Activated naive CD4-positive, alpha-beta T cell treated with anti-CD3 and anti-CD28 coated beads for 36 hours (primary cell): ENCODE results near the gene HIP1R. TPM values are rescaled to one million over a fixed set of nuclear protein-coding genes. Genes with fewer than 3 reads are reported as not detected.
A peak's percentile ranks its signal among the peaks of the same experiment; 100 is the strongest.

ENCODE experiments used
- CTCF ChIA-PET: fragments of 350-600 bp; sonication (Branson Sonifier 250); formaldehyde crosslinking; loops from one replicate; lab custom pipeline; 2021; ENCODE audit warnings: antibody characterized with exemption; lab: Charles Lee
- DNase-seq: peaks from one replicate; pipeline ENCODE4 v3.0.0-alpha.2; 2020
- H3K27ac Mint-ChIP-seq: one replicate; pipeline ENCODE4 v1.8.0; 2021; ENCODE audit warnings: mild to moderate bottlenecking, mixed read lengths
- H3K27me3 Mint-ChIP-seq: one replicate; pipeline ENCODE4 v1.8.0; 2021; ENCODE audit warnings: low read depth, mixed read lengths
- H3K36me3 Mint-ChIP-seq: one replicate; pipeline ENCODE4 v1.8.0; 2021; ENCODE audit warnings: low read depth, mixed read lengths
- H3K4me1 Mint-ChIP-seq: one replicate; pipeline ENCODE4 v1.8.0; 2021; ENCODE audit warnings: low read depth, mixed read lengths
- H3K4me3 Mint-ChIP-seq: one replicate; pipeline ENCODE4 v1.8.0; 2021; ENCODE audit warnings: mild to moderate bottlenecking, moderate library complexity, mixed read lengths
- H3K9me3 Mint-ChIP-seq: one replicate; pipeline ENCODE4 v1.8.0; 2021; ENCODE audit warnings: mixed read lengths
- intact Hi-C: fragments of 100-400 bp; cut with micrococcal nuclease; formaldehyde crosslinking; loops from one replicate; pipeline ENCODE4 v1.15.1; 2023
- total RNA-seq, 2 experiments: library from RNA; stranded (reverse); gene quantifications; one replicate each; pipeline ENCODE4 v1.2.3, GENCODE V29; 2021

HIP1R gene
- total RNA-seq, 2 experiments from 2014 or later = 18.5 to 21.2 TPM

- Mint-ChIP-seq H3K4me3 (no peak overlapping the region), H3K27me3 (no peaks in the 10 kb centered on the region), H3K27ac (no peak overlapping the region), H3K9me3 (no peaks in the 10 kb centered on the region), H3K36me3 (peaks cover 1% of the 10 kb centered on the region), H3K4me1 (peaks cover 4% of the 10 kb centered on the region)
- CTCF ChIA-PET = interaction anchor here (1.1 to 1.2 kb wide), 2 partner anchors 13 to 52 kb away, joined by 3 to 4 read pairs; no protein-coding TSS in a partner anchor
- no peak for DNase-seq
- intact Hi-C loops = no loop called here
These were observed 10.8 kb downstream of the HIP1R start for GRCh38 chr12:122845865-122846621.

- Mint-ChIP-seq H3K4me1 (peaks cover 2% of the 10 kb centered on the region), H3K9me3 (no peaks in the 10 kb centered on the region), H3K36me3 (peaks cover 1% of the 10 kb centered on the region), H3K4me3 (no peak overlapping the region), H3K27ac (no peak overlapping the region), H3K27me3 (no peaks in the 10 kb centered on the region)
- intact Hi-C loops = no loop called here
- DNase-seq = no peak
- CTCF ChIA-PET = interaction anchor here (1.1 to 1.2 kb wide), 2 partner anchors 13 to 53 kb away, joined by 3 to 4 read pairs; no protein-coding TSS in a partner anchor
These were observed 11.6 kb downstream of the HIP1R start for GRCh38 chr12:122846622-122847515.

- no peaks in the 10 kb centered on the region for H3K4me1 Mint-ChIP-seq
- peaks cover 1% of the 10 kb centered on the region for H3K36me3 Mint-ChIP-seq
- no peak overlapping the region for H3K4me3 Mint-ChIP-seq
- H3K27me3 Mint-ChIP-seq = no peaks in the 10 kb centered on the region
- CTCF ChIA-PET = interaction anchor here (1.3 kb wide), 1 partner anchor 105 kb away, joined by 3 read pairs; no protein-coding TSS in a partner anchor
- no peak for DNase-seq
- no peaks in the 10 kb centered on the region for H3K9me3 Mint-ChIP-seq
- no peak overlapping the region for H3K27ac Mint-ChIP-seq
- intact Hi-C loops = no loop called here
These were observed 12.2 kb downstream of the HIP1R start for GRCh38 chr12:122847516-122847836.

- no peak for DNase-seq
- H3K9me3 Mint-ChIP-seq = no peaks in the 10 kb centered on the region
- intact Hi-C loops = no loop called here
- no peaks in the 10 kb centered on the region for H3K27me3 Mint-ChIP-seq
- H3K4me3 Mint-ChIP-seq = no peak overlapping the region
- CTCF ChIA-PET = interaction anchor here (1.3 kb wide), 1 partner anchor 105 kb away, joined by 3 read pairs; no protein-coding TSS in a partner anchor
- H3K27ac Mint-ChIP-seq = no peak overlapping the region
- H3K4me1 Mint-ChIP-seq = no peaks in the 10 kb centered on the region
- peaks cover 1% of the 10 kb centered on the region for H3K36me3 Mint-ChIP-seq
These were observed 12.7 kb downstream of the HIP1R start for GRCh38 chr12:122847921-122848421.

- CTCF ChIA-PET = interaction anchor here (1.2 to 1.3 kb wide), 2 partner anchors 55 to 104 kb away, joined by 3 to 4 read pairs; no protein-coding TSS in a partner anchor
- no peak overlapping the region for H3K4me3 Mint-ChIP-seq
These were observed 13.5 kb downstream of the HIP1R start for GRCh38 chr12:122848471-122849351.

GRCh38 chr12:122849352-122850047 is 14.2 kb downstream of the HIP1R start:
- Mint-ChIP-seq H3K36me3 (peaks cover 1% of the 10 kb centered on the region), H3K4me3 (no peak overlapping the region), H3K4me1 (no peaks in the 10 kb centered on the region), H3K9me3 (no peaks in the 10 kb centered on the region), H3K27me3 (no peaks in the 10 kb centered on the region), H3K27ac (peak overlapping the region; percentile 56)
- no peak for DNase-seq
- CTCF ChIA-PET = interaction anchor here (0.5 to 1.2 kb wide), 3 partner anchors 56 to 169 kb away, joined by 3 to 4 read pairs (median 4); no protein-coding TSS in a partner anchor
- intact Hi-C loops = no loop called here

More at GRCh38 chr12:122848471-122849351, 13.5 kb downstream of the HIP1R start:
- H3K27ac Mint-ChIP-seq = no peak overlapping the region
- H3K36me3 Mint-ChIP-seq = peaks cover 1% of the 10 kb centered on the region
- no peaks in the 10 kb centered on the region for H3K4me1 Mint-ChIP-seq
- no peaks in the 10 kb centered on the region for H3K27me3 Mint-ChIP-seq
- intact Hi-C loops = no loop called here
- no peak for DNase-seq
- H3K9me3 Mint-ChIP-seq = no peaks in the 10 kb centered on the region

GRCh38 chr12:122850048-122850445 is 14.8 kb downstream of the HIP1R start:
- intact Hi-C loops = no loop called here
- no peak for DNase-seq
- CTCF ChIA-PET = interaction anchor here (0.5 to 1.2 kb wide), 3 partner anchors 56 to 168 kb away, joined by 3 to 4 read pairs (median 4); no protein-coding TSS in a partner anchor
- peaks cover 1% of the 10 kb centered on the region for H3K36me3 Mint-ChIP-seq
- no peak overlapping the region for H3K4me3 Mint-ChIP-seq
- no peak overlapping the region for H3K27ac Mint-ChIP-seq
- H3K9me3 Mint-ChIP-seq = no peaks in the 10 kb centered on the region
- no peaks in the 10 kb centered on the region for H3K4me1 Mint-ChIP-seq
- no peaks in the 10 kb centered on the region for H3K27me3 Mint-ChIP-seq

- Mint-ChIP-seq H3K27me3 (no peaks in the 10 kb centered on the region), H3K9me3 (no peaks in the 10 kb centered on the region), H3K4me3 (no peak overlapping the region), H3K27ac (no peak overlapping the region), H3K4me1 (no peaks in the 10 kb centered on the region), H3K36me3 (peaks cover 1% of the 10 kb centered on the region)
- DNase-seq = no peak
- CTCF ChIA-PET = no interaction called here
- intact Hi-C loops = no loop called here
These were observed 15.6 kb downstream of the HIP1R start for GRCh38 chr12:122850695-122851350.

- no peaks in the 10 kb centered on the region for H3K27me3 Mint-ChIP-seq
These were observed 16.6 kb downstream of the HIP1R start for GRCh38 chr12:122851820-122852219.

GRCh38 chr12:122852336-122853275 is 17.3 kb downstream of the HIP1R start:
- Mint-ChIP-seq H3K9me3 (no peaks in the 10 kb centered on the region), H3K27me3 (no peaks in the 10 kb centered on the region), H3K4me1 (no peaks in the 10 kb centered on the region), H3K27ac (no peak overlapping the region), H3K36me3 (peaks cover 1% of the 10 kb centered on the region), H3K4me3 (no peak overlapping the region)
- no peak for DNase-seq
- intact Hi-C loops = no loop called here
- CTCF ChIA-PET = interaction anchor here (0.9 to 1.1 kb wide), 2 partner anchors 60 to 100 kb away, joined by 3 read pairs; no protein-coding TSS in a partner anchor

More at GRCh38 chr12:122851820-122852219, 16.6 kb downstream of the HIP1R start:
- Mint-ChIP-seq H3K4me3 (no peak overlapping the region), H3K27ac (no peak overlapping the region), H3K36me3 (peaks cover 1% of the 10 kb centered on the region), H3K9me3 (no peaks in the 10 kb centered on the region), H3K4me1 (no peaks in the 10 kb centered on the region)
- CTCF ChIA-PET = interaction anchor here (1.1 kb wide), 1 partner anchor 101 kb away, joined by 3 read pairs; no protein-coding TSS in a partner anchor
- no peak for DNase-seq
- intact Hi-C loops = no loop called here
